HG03432 (cell line): ENCODE measurements around the gene SVBP.

Source experiments
- ATAC-seq: cut with Tn5 transposase; IDR thresholded peaks from one replicate; pipeline ENCODE4 v1.9.1; 2021; ENCODE audit warnings: mild to moderate bottlenecking, moderate library complexity; ENCODE audit not compliant: unreplicated experiment

Gene SVBP

DNA sequence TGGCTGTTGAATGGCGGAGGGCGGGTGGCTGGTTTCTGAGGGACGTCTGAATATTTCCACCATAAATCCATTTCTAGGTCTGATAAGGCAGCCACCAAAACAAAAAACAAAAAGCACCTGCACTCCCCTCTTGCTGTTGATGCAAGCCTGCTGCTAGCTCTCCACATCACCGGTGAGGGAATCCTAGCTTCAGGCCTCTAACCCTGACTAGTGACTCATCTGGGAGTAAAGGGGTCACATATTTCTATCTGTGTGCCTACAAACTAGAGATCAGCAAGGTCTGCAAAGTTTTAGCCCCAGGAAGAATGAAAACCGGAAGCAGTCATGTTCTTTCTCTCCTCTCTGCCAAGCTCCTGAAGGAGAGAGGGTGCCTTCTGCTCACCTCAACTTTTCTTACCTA is 10.6 kb downstream of the SVBP start:
- no peak for ATAC-seq

DNA sequence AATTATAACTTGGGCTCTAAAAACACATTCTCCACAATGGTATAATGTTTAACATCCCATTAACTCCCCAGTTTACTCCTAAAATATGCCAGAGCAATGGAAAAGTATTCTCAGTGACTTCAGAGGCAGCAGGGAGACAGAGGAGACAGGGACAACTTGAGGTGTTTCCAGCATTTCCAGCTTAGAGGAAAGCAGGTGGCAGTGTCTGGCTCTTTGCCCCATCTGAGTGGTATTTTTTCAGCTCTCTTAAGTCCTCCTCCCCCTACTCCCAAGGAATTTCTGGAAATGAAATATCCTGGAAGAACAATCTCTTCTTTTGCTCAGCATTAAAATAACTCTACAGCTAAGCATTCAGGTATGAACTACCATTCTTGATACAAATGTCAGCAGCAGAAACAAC is 11.0 kb downstream of the SVBP start:
- ATAC-seq, result no peak

- ATAC-seq, result no peak
These were observed 15.2 kb downstream of the SVBP start for GRCh38 chr1:42801832-42802473.

GRCh38 chr1:42797979-42798378 is 19.2 kb downstream of the SVBP start:
- ATAC-seq, result no peak

DNA sequence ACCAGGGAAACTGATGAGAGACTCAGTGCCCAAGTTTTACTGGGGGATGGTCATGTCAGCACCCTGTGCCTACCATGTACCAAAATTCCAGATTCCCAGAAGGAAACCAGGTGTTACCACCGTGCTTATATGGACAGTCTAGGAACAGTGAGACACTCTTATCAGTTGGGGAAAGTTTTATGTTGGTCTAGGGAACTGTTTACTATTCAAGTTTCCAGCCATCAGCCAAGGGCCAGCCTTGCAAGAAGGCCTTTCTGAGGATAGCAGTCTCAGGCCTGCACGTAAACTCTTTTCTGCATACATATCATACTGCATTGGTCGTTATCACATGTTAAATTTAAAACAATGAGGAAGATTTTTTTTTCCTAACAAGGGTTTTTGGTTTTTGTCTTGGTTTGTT is 19.8 kb downstream of the SVBP start:
- no peak for ATAC-seq

DNA sequence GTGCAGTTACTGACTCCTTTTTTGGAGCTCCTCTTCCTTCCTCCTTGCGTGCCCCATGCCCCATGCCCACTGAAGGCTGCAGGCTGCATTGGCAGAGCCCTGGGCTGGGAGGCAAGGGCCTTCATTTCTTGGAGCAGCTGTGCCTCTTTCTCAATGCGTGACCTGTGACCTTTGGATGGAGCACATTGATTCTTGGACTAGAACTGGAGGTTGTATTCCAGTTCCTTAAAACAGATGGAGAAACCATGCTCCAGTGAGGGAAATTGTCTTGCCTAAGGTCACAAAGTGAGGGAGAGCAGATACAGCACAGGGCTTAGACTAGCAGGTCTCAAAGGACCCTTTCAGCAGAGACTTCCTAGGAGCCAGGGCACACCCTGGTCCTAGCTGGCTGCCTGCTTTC is 23.4 kb downstream of the SVBP start:
- no peak for ATAC-seq

DNA sequence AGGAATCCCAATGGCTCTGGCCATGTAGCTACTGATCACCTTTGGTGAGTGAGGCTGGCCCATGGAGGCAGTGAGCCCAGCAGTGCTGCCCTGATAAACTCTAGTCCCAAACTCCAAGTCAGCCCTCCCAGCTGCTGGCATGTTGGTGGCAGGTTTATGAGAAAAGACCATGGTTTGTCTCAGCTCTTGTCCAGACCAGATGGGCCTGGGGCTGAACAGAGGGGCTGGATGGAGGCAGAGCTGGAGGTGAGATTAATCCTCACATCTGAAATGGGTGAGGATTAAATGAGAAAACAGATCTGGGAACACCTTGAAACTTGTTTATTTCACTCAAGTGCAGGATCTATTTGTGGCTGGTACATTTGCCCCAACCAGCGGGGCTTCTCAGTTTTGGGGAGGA is 29.2 kb downstream of the SVBP start:
- ATAC-seq, result no peak

- ATAC-seq, result no peak
These were observed 31.1 kb downstream of the SVBP start for GRCh38 chr1:42786097-42786496.

- ATAC-seq, result no peak
These were observed 32.1 kb downstream of the SVBP start, which contains the start of gene TMEM269 for GRCh38 chr1:42784946-42785693. TSS of gene TMEM269 (plus strand) at chr1:42784991. CDS start at chr1:42789894, 4,903 bp downstream.

DNA sequence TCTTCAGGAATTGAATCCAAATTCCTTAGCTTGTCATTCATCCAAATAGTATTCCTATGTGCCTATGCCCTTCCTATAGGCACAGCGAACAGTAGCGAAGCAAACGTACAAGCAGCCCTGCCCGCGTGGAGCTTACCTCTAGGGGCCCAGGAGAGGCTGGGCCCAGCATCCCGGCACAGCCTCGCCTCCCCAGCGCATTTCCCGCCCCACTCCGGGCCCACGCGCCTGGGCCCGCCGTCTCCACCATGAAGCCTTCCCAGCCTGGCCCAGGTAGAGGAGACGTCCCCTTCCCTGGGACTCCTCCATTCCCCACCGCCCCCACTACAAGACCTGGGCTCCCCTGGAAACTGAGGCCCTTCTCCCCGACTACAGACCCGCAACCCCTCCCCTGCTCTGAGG is 32.7 kb downstream of the SVBP start:
- ATAC-seq, result no peak

- no peak for ATAC-seq
These were observed 34.1 kb downstream of the SVBP start for GRCh38 chr1:42783092-42783491.

DNA sequence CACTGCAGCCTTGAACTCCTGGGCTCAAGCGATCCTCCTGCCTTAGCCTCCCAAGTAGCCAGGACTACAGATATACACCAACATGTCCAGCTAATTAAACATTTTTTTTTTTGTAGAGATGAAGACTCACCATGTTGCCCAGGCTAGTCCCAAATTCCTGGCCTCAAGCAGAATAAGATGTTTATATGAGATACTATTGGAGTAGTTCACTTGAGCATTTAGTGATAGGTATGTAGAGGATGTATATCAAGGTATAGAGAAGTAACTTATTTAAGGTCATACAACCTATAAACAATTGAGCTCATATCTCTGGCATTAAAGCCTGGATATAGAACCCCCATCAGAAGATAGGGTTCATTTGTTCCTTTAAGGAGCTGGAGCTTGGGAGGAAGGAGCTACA is 37.0 kb downstream of the SVBP start:
- ATAC-seq, result no peak

DNA sequence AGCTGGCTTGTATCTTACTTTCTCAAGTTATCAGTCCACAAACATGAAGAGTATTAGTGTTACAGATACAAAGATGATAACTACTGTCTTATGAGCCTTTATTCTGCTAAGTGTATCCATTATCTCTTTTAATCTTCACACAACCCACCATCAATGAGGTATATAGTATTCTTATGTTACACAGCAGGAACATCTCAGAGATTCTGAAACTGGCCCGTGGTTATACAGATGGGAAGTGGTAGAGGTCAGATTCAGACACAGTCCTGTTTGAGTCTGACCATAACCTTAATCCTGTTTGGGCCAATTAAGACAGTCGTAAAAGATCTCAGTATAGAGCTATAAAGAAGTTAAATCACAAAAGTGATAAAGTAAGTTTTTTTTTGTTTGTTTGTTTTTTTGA is 37.5 kb downstream of the SVBP start:
- ATAC-seq, result no peak

DNA sequence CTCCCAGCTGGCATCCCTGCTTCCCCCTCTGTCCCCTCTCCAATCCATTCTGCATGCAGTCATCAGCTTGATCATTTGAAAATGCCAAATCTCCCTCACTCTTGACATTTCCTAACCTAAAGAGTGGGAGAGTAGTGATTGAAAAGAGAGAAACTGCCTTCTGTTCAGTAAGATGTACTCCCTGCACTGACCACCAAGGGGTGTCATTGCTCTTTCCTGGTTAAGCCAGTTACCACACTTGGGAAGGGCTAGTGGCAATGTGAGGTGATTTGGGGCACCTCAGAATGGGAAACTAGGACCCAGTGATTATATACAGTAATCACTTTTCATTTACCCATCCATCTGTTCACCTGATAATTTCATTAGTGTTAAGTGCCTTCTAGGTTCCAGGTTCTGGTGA is 39.3 kb downstream of the SVBP start:
- no peak for ATAC-seq

GRCh38 chr1:42776502-42776901 is 40.7 kb downstream of the SVBP start:
- no peak for ATAC-seq

GRCh38 chr1:42774928-42775526 is 42.2 kb downstream of the SVBP start:
- no peak for ATAC-seq

- no peak for ATAC-seq
These were observed 43.8 kb downstream of the SVBP start for GRCh38 chr1:42773420-42773819.

- no peak for ATAC-seq
These were observed 47.4 kb downstream of the SVBP start for GRCh38 chr1:42769811-42770210.

- no peak for ATAC-seq
These were observed 49.0 kb downstream of the SVBP start for GRCh38 chr1:42768172-42768571.

DNA sequence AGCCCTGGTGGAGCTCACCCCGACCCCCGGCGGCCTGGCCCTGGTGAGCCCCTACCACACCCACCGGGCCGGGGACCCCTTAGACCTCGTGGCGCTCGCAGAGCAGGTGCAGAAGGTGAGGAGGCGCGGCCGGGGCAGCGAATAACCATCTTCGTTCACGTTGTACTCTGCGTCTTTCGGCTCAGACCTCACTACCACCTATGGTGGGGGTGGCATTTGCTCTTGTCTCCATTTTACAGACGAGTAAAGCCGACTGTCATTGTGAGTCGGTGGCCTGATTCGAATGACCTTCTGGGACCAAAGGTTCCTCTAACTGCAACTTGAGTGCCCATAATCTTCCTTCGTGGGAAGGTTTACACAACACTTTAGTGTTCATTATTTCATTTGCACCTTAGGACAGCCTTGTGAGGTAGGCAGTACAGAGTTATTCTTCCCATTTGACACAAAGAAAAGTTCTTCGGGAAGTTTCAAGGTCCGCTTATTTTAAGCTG is 49.6 kb downstream of the SVBP start:
- peak; percentile 18 for ATAC-seq

- peak; percentile 84 for ATAC-seq
These were observed 50.3 kb downstream of the SVBP start, which contains the start of the genes C1orf50 and P3H1 for GRCh38 chr1:42766741-42767509. TSS of gene C1orf50 (plus strand) at chr1:42767249. CDS start at chr1:42767312, 63 bp downstream. TSS of gene P3H1 (minus strand) at chr1:42767028. CDS start at chr1:42766971, 57 bp downstream.
